GM18517 (cell line): Measurements from ENCODE around the gene VPS26A.

Experiments
- ATAC-seq: cut with Tn5 transposase; IDR thresholded peaks from one replicate; pipeline ENCODE4 v1.9.1; 2021; ENCODE audit warnings: mild to moderate bottlenecking, moderate library complexity; ENCODE audit not compliant: unreplicated experiment

VPS26A gene

DNA sequence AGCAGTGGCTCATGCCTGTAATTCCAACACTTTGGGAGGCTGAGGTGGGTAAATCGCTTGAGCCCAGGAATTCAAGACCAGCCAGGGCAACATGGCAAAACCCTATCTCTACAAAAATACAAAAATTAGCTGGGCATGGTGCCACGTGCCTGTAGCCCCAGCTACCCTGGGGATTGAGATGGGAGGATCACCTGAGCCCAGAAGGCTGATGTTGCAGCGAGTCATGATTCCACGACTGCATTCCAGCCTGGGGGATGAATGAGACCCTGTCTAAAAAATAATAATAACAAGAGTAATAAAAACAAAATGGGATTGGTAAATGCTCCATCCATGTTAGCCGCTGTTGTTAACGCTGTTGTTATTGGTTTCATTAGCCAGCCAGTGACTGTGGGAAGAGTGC lies 94.9 kb downstream of the VPS26A start:
- ATAC-seq: no peak

DNA sequence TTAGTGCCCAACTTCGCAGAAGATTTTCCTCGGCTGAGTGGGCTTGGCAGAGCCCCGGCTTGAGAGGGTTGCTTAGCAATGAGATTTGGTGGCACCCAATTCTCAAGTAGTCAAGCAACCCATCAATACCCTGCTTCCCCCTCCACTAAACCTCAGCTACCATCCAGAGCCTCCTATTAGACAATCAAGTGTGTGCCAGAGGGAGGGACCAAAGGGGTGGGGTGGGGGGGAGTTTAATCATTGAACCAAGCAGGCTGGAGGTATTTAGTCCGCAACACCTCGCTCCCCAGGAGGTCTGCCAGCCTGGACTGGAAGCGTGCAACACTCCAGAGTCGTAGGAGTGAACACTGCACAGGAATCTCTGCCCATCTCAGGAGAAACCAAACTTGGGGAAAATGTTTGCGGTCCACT lies 96.1 kb downstream of the VPS26A start, which contains the start of gene HKDC1:
HKDC1 (plus strand) TSS at position 292 of the 411 bp plus-strand sequence; CDS start at position 396, 104 bp downstream.
- no peak for ATAC-seq

DNA sequence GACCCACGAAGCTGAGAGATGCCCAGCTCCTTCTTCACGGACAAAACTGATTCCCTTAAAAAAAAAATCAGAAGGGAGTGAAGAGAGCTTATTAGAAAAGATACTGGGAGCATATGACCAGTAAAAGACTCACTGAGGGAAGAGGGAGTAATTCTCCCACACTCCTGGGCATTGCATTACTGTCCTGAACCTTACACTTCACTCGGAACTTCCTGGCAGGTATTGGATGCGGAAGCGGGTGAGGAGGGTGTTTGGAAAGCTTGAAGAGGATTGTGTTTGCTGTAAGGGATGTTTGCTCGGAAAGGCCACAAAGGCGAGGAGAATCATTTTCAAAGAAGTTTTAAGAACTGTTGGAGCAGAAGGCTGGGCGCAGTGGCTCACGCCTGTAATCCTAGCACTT lies 96.5 kb downstream of the VPS26A start:
- ATAC-seq: no peak
